ENCODE measurements around the gene FTCD. TPM values are rescaled to one million over a fixed set of nuclear protein-coding genes. Genes with fewer than 3 reads are reported as not detected.

FTCD gene
- total RNA-seq, 4 donors from 2014 or later, result not detected

- Histone ChIP-seq H3K4me3 (no peak overlapping the region), H3K4me1 (no peaks in the 10 kb centered on the region), H3K9me3 (no peaks in the 10 kb centered on the region), H3K27me3 (no peaks in the 10 kb centered on the region), H3K36me3 (peaks cover 81% of the 10 kb centered on the region), H3K27ac (no peak overlapping the region)
- peak; percentile 16 to 20 for DNase-seq (ENCODE audit: low spot score in 2 of 2)
- 79% methylated on average over 13 of the region's 13 CpGs for WGBS
- TF ChIP-seq CTCF (IDR thresholded peaks at IDR 0.05), result no peak
- no peak for TF ChIP-seq POLR2AphosphoS5 (IDR thresholded peaks at IDR 0.05)
- TF ChIP-seq EP300 (IDR thresholded peaks at IDR 0.05), result no peak
- TF ChIP-seq POLR2A (IDR thresholded peaks at IDR 0.05), result no peak
These were observed 44.3 kb upstream of the FTCD start for GRCh38 chr21:46199436-46200373.

GRCh38 chr21:46196733-46197132, 41.4 kb upstream of the FTCD start:
- no peak overlapping the region for H3K27ac ChIP-seq
- no peaks in the 10 kb centered on the region for H3K9me3 ChIP-seq
- no peaks in the 10 kb centered on the region for H3K4me1 ChIP-seq
- no peaks in the 10 kb centered on the region for H3K27me3 ChIP-seq
- DNase-seq (ENCODE audit: low spot score in 2 of 2), result peak; percentile 23 to 55
- H3K36me3 ChIP-seq, result peaks cover 85% of the 10 kb centered on the region
- WGBS, result 90% methylated on average over 20 of the region's 20 CpGs
- no peak overlapping the region for H3K4me3 ChIP-seq
- no peak for TF ChIP-seq POLR2AphosphoS5 (IDR thresholded peaks at IDR 0.05)
- no peak for TF ChIP-seq POLR2A (IDR thresholded peaks at IDR 0.05)
- TF ChIP-seq EP300 (IDR thresholded peaks at IDR 0.05), result no peak
- no peak for TF ChIP-seq CTCF (IDR thresholded peaks at IDR 0.05)

GRCh38 chr21:46195595-46196195, 40.3 kb upstream of the FTCD start:
- H3K4me1 ChIP-seq, result peaks cover 9% of the 10 kb centered on the region
- TF ChIP-seq POLR2A (IDR thresholded peaks at IDR 0.05) (no peak), EP300 (IDR thresholded peaks at IDR 0.05) (no peak), POLR2AphosphoS5 (IDR thresholded peaks at IDR 0.05) (no peak), CTCF (IDR thresholded peaks at IDR 0.05) (no peak)
- no peaks in the 10 kb centered on the region for H3K9me3 ChIP-seq
- H3K27ac ChIP-seq, result no peak overlapping the region
- no peak overlapping the region for H3K4me3 ChIP-seq
- DNase-seq (ENCODE audit: low spot score in 2 of 2), result peak; percentile 44 to 45
- 92% methylated on average over 20 of the region's 20 CpGs for WGBS
- peaks cover 87% of the 10 kb centered on the region for H3K36me3 ChIP-seq
- H3K27me3 ChIP-seq, result no peaks in the 10 kb centered on the region

GRCh38 chr21:46194374-46195334, 39.3 kb upstream of the FTCD start:
- no peak overlapping the region for H3K4me3 ChIP-seq
- TF ChIP-seq EP300 (IDR thresholded peaks at IDR 0.05) (no peak), POLR2AphosphoS5 (IDR thresholded peaks at IDR 0.05) (no peak), CTCF (IDR thresholded peaks at IDR 0.05) (no peak), POLR2A (IDR thresholded peaks at IDR 0.05) (no peak)
- no peaks in the 10 kb centered on the region for H3K27me3 ChIP-seq
- no peaks in the 10 kb centered on the region for H3K9me3 ChIP-seq
- peaks cover 83% of the 10 kb centered on the region for H3K36me3 ChIP-seq
- DNase-seq (ENCODE audit: low spot score in 2 of 2), result peak; percentile 51 to 66
- peaks cover 19% of the 10 kb centered on the region for H3K4me1 ChIP-seq
- WGBS, result 95% methylated on average over 23 of the region's 34 CpGs
- no peak overlapping the region for H3K27ac ChIP-seq

Data from suprapubic skin (tissue), 4 donors.